Gastrocnemius medialis (tissue), 4 donors: Measurements from ENCODE around the gene ACOT13.

Experiments used
- POLR2A ChIP-seq, 2 donors: fragments of 450-650 bp; IDR thresholded peaks; one replicate each; pipeline ENCODE4 v1.6.1; 2017; ENCODE audit warnings: antibody characterized with exemption in 2 of 2, mild to moderate bottlenecking in 2 of 2, moderate library complexity in 2 of 2
- TF ChIP-seq, protein P1 (sequence below), 5 experiments: fragments of 450-650 bp in 3 of 5; fragments of 200-600 bp in 2 of 5; sonication (generic) in 2 of 5; IDR thresholded peaks in 4 of 5; conservative IDR thresholded peaks in 1 of 5; 1 replicate in 4 of 5; 2 replicates in 1 of 5; pipeline ENCODE4 v1.5.1; 2016 to 2019; ENCODE audit warnings: antibody characterized with exemption in 5 of 5, mild to moderate bottlenecking in 3 of 5, moderate library complexity in 3 of 5

DNA sequence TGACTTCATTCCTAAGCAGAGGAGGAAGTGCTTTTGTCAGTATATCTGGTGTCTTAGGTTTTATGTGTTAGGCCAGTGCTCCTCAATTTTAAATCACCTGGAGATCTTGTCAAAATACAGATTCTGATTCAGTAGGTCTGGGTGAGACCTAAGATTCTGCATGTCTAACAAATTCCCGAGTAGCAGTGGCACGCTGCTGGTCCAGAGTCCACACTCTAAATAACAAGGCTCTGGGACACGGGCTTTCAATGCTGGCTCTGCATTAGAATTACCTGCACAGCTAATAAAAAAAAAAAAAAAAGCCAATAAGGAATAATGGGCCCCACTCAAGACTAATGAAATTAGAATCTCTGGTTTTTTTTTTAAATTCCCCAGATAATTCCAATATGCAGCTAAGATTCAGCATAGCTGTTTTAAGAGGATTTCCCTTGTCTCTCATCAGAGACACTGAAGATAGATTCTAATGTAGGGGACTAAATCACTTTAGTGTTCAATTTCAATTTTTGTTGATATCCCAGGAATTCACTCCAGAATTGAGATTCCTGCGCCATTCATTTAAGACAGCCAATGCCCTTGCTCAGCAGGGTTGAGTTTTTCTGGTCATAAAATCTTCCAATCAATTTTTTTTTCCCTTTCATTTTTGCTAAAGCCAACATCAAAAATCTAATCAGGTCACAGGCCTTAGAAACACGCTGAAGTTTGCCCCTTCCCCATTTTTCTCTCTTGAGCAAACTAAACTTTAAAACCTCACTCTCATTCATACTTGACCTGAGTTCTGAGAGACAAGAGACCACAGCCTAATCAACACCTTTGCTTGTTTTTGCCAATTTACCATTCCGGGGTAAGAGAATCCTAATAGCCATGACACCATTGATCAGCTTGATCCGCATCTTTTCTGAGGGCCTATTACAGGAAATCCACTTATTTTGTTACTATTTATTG lies 2.6 kb upstream of the ACOT13 start:
- TF ChIP-seq, protein P1, sequence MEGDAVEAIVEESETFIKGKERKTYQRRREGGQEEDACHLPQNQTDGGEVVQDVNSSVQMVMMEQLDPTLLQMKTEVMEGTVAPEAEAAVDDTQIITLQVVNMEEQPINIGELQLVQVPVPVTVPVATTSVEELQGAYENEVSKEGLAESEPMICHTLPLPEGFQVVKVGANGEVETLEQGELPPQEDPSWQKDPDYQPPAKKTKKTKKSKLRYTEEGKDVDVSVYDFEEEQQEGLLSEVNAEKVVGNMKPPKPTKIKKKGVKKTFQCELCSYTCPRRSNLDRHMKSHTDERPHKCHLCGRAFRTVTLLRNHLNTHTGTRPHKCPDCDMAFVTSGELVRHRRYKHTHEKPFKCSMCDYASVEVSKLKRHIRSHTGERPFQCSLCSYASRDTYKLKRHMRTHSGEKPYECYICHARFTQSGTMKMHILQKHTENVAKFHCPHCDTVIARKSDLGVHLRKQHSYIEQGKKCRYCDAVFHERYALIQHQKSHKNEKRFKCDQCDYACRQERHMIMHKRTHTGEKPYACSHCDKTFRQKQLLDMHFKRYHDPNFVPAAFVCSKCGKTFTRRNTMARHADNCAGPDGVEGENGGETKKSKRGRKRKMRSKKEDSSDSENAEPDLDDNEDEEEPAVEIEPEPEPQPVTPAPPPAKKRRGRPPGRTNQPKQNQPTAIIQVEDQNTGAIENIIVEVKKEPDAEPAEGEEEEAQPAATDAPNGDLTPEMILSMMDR (IDR thresholded peaks at IDR 0.05 in 4 of 5, conservative IDR thresholded peaks at IDR 0.05 in 1 of 5): no peak
- no peak for TF ChIP-seq POLR2A (IDR thresholded peaks at IDR 0.05)
